Measurements from ENCODE around the gene RERG.
"Not testable (repeated sequence)": the region's sequence is repeated elsewhere in the genome, so short reads cannot be mapped to it uniquely, and the experiment has no call there.

RERG gene

GRCh38 chr12:15090441-15090840 lies 130.8 kb downstream of the RERG start:
- Histone ChIP-seq H3K9me3 (ENCODE audit: insufficient read depth, low read length) (no peaks in the 10 kb centered on the region), H3K27me3 (ENCODE audit: low read length) (no peaks in the 10 kb centered on the region), H3K4me3 (ENCODE audit: insufficient read depth, low read length, poor library complexity, severe bottlenecking) (no peak overlapping the region), H3F3A (ENCODE audit: insufficient read depth) (no peaks in the 10 kb centered on the region), H3K36me3 (ENCODE audit: low read length) (no peaks in the 10 kb centered on the region), H3K79me2 (ENCODE audit: insufficient read depth, low read length) (no peaks in the 10 kb centered on the region), H3K27ac (ENCODE audit: low read depth, low read length) (no peak overlapping the region), H3K9ac (ENCODE audit: low read length) (no peak overlapping the region), H3K9me2 (replicated peaks; ENCODE audit: insufficient read depth, low read length) (no peaks in the 10 kb centered on the region), H4K20me1 (ENCODE audit: low read depth, low read length) (no peaks in the 10 kb centered on the region), H3K4me2 (ENCODE audit: low read depth, low read length, poor library complexity, severe bottlenecking) (no peak overlapping the region), H2AFZ (ENCODE audit: low read depth, low read length, severe bottlenecking) (no peak overlapping the region)
- TF ChIP-seq EZH2phosphoT487 (conservative IDR thresholded peaks at IDR 0.05; ENCODE audit: low read length) = no peak
- TF ChIP-seq, protein P1, sequence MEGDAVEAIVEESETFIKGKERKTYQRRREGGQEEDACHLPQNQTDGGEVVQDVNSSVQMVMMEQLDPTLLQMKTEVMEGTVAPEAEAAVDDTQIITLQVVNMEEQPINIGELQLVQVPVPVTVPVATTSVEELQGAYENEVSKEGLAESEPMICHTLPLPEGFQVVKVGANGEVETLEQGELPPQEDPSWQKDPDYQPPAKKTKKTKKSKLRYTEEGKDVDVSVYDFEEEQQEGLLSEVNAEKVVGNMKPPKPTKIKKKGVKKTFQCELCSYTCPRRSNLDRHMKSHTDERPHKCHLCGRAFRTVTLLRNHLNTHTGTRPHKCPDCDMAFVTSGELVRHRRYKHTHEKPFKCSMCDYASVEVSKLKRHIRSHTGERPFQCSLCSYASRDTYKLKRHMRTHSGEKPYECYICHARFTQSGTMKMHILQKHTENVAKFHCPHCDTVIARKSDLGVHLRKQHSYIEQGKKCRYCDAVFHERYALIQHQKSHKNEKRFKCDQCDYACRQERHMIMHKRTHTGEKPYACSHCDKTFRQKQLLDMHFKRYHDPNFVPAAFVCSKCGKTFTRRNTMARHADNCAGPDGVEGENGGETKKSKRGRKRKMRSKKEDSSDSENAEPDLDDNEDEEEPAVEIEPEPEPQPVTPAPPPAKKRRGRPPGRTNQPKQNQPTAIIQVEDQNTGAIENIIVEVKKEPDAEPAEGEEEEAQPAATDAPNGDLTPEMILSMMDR (IDR thresholded peaks at IDR 0.05; ENCODE audit: insufficient read depth, low read length, poor library complexity, severe bottlenecking) = no peak

DNA sequence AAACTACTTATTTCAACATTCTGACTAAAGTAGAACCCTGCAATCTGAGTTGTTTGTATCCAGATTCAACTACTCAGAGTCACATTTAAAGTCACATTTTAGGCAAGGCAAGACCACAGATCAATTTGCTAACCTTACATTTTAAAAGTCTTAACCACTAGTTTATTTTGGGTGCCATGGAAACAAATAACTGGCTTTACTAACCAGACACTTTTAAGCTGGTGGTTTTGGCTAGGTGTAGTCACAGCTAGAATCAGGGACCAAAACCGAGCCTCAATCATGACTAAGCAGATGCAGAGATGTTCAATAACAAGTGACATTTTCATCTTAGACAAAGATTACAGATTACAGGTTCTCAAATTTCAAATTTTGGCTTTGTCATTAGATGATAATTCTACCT lies 133.1 kb downstream of the RERG start:
- H3K36me3 ChIP-seq (ENCODE audit: low read length) = no peaks in the 10 kb centered on the region
- no peak overlapping the region for H3K4me3 ChIP-seq (ENCODE audit: insufficient read depth, low read length, poor library complexity, severe bottlenecking)
- no peaks in the 10 kb centered on the region for H3K27me3 ChIP-seq (ENCODE audit: low read length)
- H2AFZ ChIP-seq (ENCODE audit: low read depth, low read length, severe bottlenecking) = no peak overlapping the region
- H3K9me2 ChIP-seq (replicated peaks; ENCODE audit: insufficient read depth, low read length) = no peaks in the 10 kb centered on the region
- no peak overlapping the region for H3K9ac ChIP-seq (ENCODE audit: low read length)
- no peak for TF ChIP-seq EZH2phosphoT487 (conservative IDR thresholded peaks at IDR 0.05; ENCODE audit: low read length)
- TF ChIP-seq, protein P1 (IDR thresholded peaks at IDR 0.05; ENCODE audit: insufficient read depth, low read length, poor library complexity, severe bottlenecking) = no peak
- no peaks in the 10 kb centered on the region for H3K9me3 ChIP-seq (ENCODE audit: insufficient read depth, low read length)
- H3K27ac ChIP-seq (ENCODE audit: low read depth, low read length) = no peak overlapping the region
- H3F3A ChIP-seq (ENCODE audit: insufficient read depth) = no peaks in the 10 kb centered on the region
- no peaks in the 10 kb centered on the region for H4K20me1 ChIP-seq (ENCODE audit: low read depth, low read length)
- H3K79me2 ChIP-seq (ENCODE audit: insufficient read depth, low read length) = no peaks in the 10 kb centered on the region
- no peak overlapping the region for H3K4me2 ChIP-seq (ENCODE audit: low read depth, low read length, poor library complexity, severe bottlenecking)

- H3F3A ChIP-seq (ENCODE audit: insufficient read depth); H3K9me2 ChIP-seq (replicated peaks; ENCODE audit: insufficient read depth, low read length); H3K27ac ChIP-seq (ENCODE audit: low read depth, low read length); H3K4me3 ChIP-seq (ENCODE audit: insufficient read depth, low read length, poor library complexity, severe bottlenecking); H4K20me1 ChIP-seq (ENCODE audit: low read depth, low read length); H3K79me2 ChIP-seq (ENCODE audit: insufficient read depth, low read length); H3K27me3 ChIP-seq (ENCODE audit: low read length); H3K9ac ChIP-seq (ENCODE audit: low read length); H2AFZ ChIP-seq (ENCODE audit: low read depth, low read length, severe bottlenecking); H3K4me2 ChIP-seq (ENCODE audit: low read depth, low read length, poor library complexity, severe bottlenecking); H3K36me3 ChIP-seq (ENCODE audit: low read length); H3K9me3 ChIP-seq (ENCODE audit: insufficient read depth, low read length): not testable (repeated sequence)
Observed at GRCh38 chr12:15077751-15078150, 143.5 kb downstream of the RERG start.

- H4K20me1 ChIP-seq (ENCODE audit: low read depth, low read length) = no peaks in the 10 kb centered on the region
- H2AFZ ChIP-seq (ENCODE audit: low read depth, low read length, severe bottlenecking) = no peak overlapping the region
- H3F3A ChIP-seq (ENCODE audit: insufficient read depth) = no peaks in the 10 kb centered on the region
- no peaks in the 10 kb centered on the region for H3K9me2 ChIP-seq (replicated peaks; ENCODE audit: insufficient read depth, low read length)
- no peaks in the 10 kb centered on the region for H3K27me3 ChIP-seq (ENCODE audit: low read length)
- no peaks in the 10 kb centered on the region for H3K9me3 ChIP-seq (ENCODE audit: insufficient read depth, low read length)
- H3K36me3 ChIP-seq (ENCODE audit: low read length) = no peaks in the 10 kb centered on the region
- no peaks in the 10 kb centered on the region for H3K79me2 ChIP-seq (ENCODE audit: insufficient read depth, low read length)
- no peak overlapping the region for H3K4me2 ChIP-seq (ENCODE audit: low read depth, low read length, poor library complexity, severe bottlenecking)
- no peak overlapping the region for H3K4me3 ChIP-seq (ENCODE audit: insufficient read depth, low read length, poor library complexity, severe bottlenecking)
- no peak overlapping the region for H3K27ac ChIP-seq (ENCODE audit: low read depth, low read length)
- TF ChIP-seq, protein P1 (IDR thresholded peaks at IDR 0.05; ENCODE audit: insufficient read depth, low read length, poor library complexity, severe bottlenecking) = no peak
- TF ChIP-seq EZH2phosphoT487 (conservative IDR thresholded peaks at IDR 0.05; ENCODE audit: low read length) = no peak
- H3K9ac ChIP-seq (ENCODE audit: low read length) = no peak overlapping the region
Observed at GRCh38 chr12:15074351-15074750, 146.9 kb downstream of the RERG start.

All from SU-DHL-6 (cell line).